NK-92 (cell line): Measurements from ENCODE around the gene P2RX1.

ENCODE experiments used
- DNase-seq: peaks from one replicate; lab custom pipeline; 2025; ENCODE audit not compliant: unreplicated experiment; lab: John Stamatoyannopoulos, UW

The P2RX1 gene

GRCh38 chr17:3915995-3916696 lies at the start of gene P2RX1:
P2RX1 (minus strand) TSS chr17:3916465; CDS start chr17:3916225, 240 bp downstream.
- DNase-seq: no peak

GRCh38 chr17:3965118-3965800 lies 49.0 kb upstream of the P2RX1 start:
- no peak for DNase-seq

DNA sequence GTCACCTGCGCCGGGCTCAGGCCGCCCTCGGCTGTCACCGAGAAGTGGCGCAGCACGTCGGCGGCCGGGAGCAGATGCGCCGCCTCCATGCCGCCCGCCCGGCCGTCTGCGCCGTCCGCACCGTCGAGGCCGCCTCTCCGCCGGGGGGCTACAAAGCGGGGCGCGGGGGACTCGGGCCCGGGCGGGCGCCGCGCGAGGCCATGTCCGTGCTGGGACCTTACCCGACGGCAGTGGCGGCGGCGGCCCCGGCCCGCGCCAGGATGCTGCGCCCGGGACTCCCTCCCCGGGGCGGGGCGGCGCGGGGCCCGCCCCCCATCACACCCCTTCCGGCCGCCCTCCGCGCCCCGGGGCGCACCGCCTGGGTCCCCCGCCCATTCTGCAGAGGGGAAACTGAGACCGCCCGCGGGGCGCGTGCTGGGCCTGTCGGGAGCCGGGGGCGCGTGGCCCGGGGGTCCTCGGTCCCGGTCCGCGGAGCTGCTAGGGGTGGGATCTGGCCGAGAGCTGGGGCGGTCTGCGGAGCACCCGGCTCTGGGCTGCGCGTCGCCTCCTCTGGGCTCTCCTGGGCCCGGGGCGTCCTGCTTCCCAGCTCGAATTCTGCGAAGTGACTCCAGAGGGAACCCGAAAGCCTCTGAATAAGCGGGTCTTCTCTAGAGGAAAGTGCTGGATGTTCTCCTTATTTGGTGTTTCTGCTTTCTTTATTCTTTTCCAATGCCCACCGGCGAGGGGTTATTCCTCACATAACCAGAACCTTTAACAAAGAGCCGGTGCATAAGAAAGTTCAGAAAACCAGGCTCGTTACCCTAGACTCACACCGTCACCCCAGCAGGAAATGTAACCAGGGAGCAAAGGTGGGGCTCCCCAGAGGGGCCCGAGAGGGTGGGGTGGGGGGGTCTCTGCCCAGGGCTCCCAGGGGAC lies 48.2 kb upstream of the P2RX1 start, which contains the start of gene ATP2A3:
TSS of gene ATP2A3 (minus strand) at position 235 of the 915 bp plus-strand sequence. CDS start at position 89, 146 bp downstream.
- no peak for DNase-seq

GRCh38 chr17:3963237-3964201 lies 47.3 kb upstream of the P2RX1 start:
- no peak for DNase-seq

DNA sequence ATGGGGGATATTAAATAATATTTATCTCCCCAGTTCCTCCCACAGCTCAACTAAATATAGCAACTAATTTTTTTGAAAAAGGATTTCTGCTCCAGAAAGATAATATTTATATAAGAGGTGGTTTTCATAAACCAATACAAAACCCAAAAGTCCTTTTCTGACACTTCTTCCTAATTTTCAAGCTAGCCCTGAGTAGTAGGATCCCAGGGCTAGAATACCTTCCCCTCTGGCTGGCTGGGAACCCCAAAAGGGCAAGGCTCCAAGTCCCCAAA lies 46.6 kb upstream of the P2RX1 start:
- no peak for DNase-seq

GRCh38 chr17:3962217-3962964 lies 46.1 kb upstream of the P2RX1 start:
- no peak for DNase-seq

GRCh38 chr17:3961564-3962047 lies 45.3 kb upstream of the P2RX1 start:
- no peak for DNase-seq

GRCh38 chr17:3960764-3961163 lies 44.5 kb upstream of the P2RX1 start:
- no peak for DNase-seq

GRCh38 chr17:3959921-3960601 lies 43.8 kb upstream of the P2RX1 start:
- DNase-seq: no peak

DNA sequence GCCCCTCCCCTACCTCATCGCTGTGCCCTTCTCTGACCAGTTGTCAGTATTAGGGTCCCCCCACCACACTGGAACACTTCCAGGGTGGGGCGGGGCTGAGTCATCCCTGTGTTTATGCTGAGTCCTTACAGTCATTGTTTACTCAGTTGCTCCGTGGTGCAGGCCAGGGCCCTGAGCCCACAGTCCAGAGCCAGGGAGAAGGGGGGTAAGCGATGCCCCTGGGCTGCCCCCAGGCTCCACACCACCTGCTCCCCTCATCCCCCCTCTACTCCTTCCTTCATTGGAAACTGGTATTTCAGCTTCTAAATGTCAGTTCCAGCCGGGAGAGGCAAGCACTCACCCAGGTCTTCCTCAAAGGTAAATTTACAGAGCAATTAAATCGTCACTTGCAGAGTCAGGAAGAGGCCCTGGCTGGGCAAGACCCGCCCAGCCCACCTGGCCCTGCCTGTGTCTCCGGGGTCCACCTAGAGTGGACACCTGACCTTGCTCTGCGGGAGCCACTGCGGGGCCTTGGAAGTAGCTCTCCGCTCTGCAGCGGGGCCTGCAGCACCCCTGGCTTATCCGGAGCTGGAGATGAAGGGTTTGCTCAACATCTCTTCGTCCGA lies 43.1 kb upstream of the P2RX1 start:
- no peak for DNase-seq

DNA sequence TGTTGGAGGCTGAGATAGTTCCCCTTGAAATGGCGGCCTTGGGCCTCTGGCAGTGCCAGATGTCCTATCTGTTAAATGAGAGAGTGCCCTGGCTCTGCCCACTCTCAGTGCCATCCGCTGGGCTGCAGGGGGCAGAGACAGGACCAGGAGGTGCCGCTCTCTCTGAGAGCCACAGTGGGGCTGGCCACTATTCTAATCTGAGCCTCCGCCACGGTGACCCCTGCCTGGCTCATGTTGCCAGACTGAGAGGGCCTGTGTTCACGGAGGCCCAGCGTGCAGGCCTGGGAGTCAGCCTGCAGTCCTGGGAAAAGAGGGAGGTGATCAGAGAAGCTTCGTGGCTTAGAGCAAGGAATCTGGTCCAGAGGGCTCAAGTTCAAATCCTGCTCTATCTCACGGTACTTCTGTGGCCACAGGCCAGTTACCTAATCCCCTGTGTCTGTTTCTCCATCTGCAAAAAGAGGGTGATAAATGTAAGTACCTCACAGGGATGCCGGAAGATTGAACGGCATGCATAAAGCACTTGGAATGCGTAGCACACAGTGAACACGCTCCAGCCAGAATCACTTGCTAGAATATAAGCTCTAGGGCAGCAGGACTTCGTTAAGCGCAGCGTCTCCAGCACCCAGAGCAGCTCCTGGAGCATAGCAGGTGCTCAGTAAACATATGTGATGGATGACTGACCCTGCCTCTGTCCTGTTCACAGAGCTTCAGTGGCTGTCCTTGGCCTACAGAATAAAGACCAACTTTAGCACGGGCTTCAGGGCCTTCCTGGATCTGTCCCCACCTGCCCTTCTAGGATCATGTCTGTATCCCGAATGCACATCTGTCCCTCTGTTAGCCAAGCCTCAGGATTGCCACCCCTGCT lies 41.7 kb upstream of the P2RX1 start:
- DNase-seq: no peak

DNA sequence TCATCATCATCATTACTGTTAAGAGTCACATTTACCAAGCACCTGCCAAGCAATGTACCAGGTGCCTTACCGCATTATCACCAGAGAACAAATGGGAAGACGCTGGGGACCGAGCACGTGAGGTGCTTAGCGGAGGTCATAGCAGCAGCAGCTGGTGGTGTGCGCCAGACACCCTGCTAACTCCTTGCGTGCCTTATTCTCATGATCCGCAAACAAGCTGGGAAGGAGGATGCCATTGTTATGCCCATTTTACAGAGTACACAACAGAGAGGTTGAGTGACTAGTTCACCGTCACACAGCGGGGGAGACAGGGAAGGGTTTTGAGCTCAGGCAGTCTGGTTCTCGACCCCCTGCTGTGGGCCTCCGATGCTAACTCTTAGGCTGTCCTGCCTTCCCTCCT lies 40.7 kb upstream of the P2RX1 start:
- no peak for DNase-seq

DNA sequence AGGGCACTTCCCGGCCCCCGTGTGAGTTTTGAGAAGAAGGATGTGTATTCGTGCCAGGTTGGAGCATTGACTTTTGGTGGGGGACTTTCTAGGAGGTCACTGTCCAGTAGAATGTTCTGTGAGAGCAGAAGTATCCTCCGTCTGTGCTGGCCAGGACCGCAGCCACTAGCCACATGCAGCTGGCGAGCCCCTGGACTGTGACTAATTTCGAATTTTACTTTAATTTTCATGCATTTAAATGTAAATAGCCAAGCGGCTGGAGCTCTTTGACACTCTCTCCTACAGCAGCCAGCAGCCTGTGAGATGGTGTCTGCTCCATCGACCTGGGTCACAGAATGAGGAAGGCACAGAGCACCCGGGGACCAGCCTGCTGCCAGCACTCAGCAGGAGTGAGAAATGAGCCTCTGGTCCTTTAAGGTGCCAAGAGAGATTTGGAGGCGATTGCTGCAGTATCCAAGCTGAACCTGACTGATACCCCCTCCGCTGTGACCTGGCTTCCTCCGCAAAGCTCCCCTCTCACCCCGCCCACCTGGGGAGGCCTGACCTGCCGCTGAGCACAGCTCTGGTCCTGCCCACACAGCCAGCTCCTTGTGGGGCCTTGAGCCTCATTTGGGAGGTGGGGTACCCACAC lies 40.2 kb upstream of the P2RX1 start:
- no peak for DNase-seq

GRCh38 chr17:3955673-3955988 lies 39.4 kb upstream of the P2RX1 start:
- DNase-seq: no peak

DNA sequence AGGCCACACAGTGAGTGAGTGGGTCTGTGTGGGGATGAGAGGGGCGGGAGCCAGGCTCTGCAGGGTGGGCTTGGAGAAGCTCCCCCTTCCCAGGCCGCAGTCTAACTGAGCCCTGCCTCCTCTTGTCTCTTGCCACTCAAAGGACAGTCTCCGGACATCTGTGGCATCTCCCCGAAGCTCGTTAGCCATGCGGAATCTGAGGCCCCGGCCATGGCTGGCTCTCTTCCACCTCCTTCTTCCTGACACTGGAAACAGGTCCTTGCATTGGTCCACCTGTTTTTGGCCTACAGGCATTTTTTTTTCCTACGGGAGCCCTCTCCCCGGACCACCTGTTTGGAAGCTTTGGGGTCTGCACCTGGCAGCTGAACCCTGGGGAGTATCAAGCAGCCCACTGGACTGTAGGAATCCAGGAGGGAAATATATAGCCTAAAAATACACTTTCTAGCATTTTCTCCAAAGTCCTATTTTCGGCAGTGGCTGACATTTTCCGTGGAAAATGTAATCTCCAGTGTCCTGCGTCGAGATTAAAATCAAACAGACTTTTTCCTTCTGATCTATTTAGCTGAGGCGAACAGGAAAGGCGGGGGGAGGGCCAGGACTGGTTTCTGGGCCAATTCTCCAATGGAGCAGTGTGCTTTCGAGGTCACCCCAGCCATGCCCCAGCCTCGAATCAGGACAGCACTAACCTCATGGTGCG lies 38.9 kb upstream of the P2RX1 start:
- DNase-seq: no peak

GRCh38 chr17:3954086-3954485 lies 37.8 kb upstream of the P2RX1 start:
- DNase-seq: no peak

- DNase-seq: no peak
These were observed 37.3 kb upstream of the P2RX1 start for GRCh38 chr17:3953542-3953941.
